ENCODE data around the gene KCNJ10. TPM values are rescaled to one million over a fixed set of nuclear protein-coding genes. Genes with fewer than 3 reads are reported as not detected.

KCNJ10 gene
- total and polyA plus RNA-seq, 2 donors (not counting 3 experiments of a cell fraction or from before 2014, with no cell fraction given) = not detected

DNA sequence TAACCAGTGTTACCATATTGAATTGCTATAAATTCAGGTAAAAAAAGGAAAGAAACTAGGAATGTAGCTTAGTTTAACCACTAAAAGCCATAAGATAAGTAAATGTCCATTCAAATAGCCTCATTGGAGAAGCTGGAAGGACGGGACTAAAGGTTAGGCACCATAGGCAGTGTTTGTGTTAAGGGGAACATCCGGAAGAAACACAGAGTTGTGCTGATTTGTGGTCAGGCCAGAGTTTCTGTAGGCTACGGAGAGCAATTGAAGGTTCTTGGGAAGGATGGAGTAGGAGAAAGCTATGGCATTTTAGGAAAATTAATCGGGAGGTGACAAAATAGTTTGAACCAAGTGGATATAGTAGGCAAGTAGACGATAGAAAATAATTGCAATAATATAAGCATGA is 1.3 kb upstream of the KCNJ10 start:
- TF ChIP-seq EZH2 (IDR thresholded peaks at IDR 0.05; ENCODE audit: borderline replicate concordance, low read depth, low read length, severe bottlenecking) = no peak
- TF ChIP-seq, protein P1, sequence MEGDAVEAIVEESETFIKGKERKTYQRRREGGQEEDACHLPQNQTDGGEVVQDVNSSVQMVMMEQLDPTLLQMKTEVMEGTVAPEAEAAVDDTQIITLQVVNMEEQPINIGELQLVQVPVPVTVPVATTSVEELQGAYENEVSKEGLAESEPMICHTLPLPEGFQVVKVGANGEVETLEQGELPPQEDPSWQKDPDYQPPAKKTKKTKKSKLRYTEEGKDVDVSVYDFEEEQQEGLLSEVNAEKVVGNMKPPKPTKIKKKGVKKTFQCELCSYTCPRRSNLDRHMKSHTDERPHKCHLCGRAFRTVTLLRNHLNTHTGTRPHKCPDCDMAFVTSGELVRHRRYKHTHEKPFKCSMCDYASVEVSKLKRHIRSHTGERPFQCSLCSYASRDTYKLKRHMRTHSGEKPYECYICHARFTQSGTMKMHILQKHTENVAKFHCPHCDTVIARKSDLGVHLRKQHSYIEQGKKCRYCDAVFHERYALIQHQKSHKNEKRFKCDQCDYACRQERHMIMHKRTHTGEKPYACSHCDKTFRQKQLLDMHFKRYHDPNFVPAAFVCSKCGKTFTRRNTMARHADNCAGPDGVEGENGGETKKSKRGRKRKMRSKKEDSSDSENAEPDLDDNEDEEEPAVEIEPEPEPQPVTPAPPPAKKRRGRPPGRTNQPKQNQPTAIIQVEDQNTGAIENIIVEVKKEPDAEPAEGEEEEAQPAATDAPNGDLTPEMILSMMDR (IDR thresholded peaks at IDR 0.05; ENCODE audit: extremely low read depth in 1 of 2, insufficient read depth in 1 of 2, low read depth in 1 of 2, low read length in 2 of 2) = no peak
- no peak for TF ChIP-seq POLR2A (IDR thresholded peaks at IDR 0.05; ENCODE audit: low read depth, low read length)
- no peak for TF ChIP-seq GATA2 (IDR thresholded peaks at IDR 0.05; ENCODE audit: insufficient read depth, insufficient read length, low read depth, low read length)
- TF ChIP-seq JUN (IDR thresholded peaks at IDR 0.05; ENCODE audit: borderline replicate concordance, insufficient read depth, insufficient read length, low read depth) = no peak
- no peak for TF ChIP-seq FOS (IDR thresholded peaks at IDR 0.05; ENCODE audit: borderline replicate concordance, insufficient read depth, low read length)
- TF ChIP-seq POLR2AphosphoS5 (IDR thresholded peaks at IDR 0.05; ENCODE audit: insufficient read depth, low read depth, low read length) = no peak
- TF ChIP-seq MAX (IDR thresholded peaks at IDR 0.05; ENCODE audit: insufficient read depth, insufficient read length) = no peak
- no peak for TF ChIP-seq MYC (IDR thresholded peaks at IDR 0.05; ENCODE audit: low read depth, low read length)
- H4K20me1 ChIP-seq (replicated peaks; ENCODE audit: control insufficient read depth, extremely low read depth, insufficient read depth, low read length) = no peaks in the 10 kb centered on the region
- no peak for DNase-seq (ENCODE audit: low read depth, low spot score)
- no TSS peak for BruUV-seq (replicated peaks)
- H2AFZ ChIP-seq (ENCODE audit: low read depth, low read length) = no peak overlapping the region
- H3K4me2 ChIP-seq (ENCODE audit: insufficient read depth, low read length) = no peak overlapping the region
- ChIA-PET POLR2A (no interaction called here), CTCF (interaction anchor here (1.5 to 2.2 kb wide), 5 partner anchors 12 to 64 kb away, joined by 4 to 9 read pairs (median 5); no protein-coding TSS in a partner anchor)
- dilution Hi-C loops (cut with MboI; ENCODE audit: extremely low pct_ligation_motif_present, low sequenced_read_pairs) (no loop called here), intact Hi-C loops (cut with micrococcal nuclease) (no loop called here)
- no peaks in the 10 kb centered on the region for H3K9me1 ChIP-seq (replicated peaks; ENCODE audit: control insufficient read depth, extremely low read depth, insufficient read depth, low read length)
- FAIRE-seq = no peak
- no peaks in the 10 kb centered on the region for H3K36me3 ChIP-seq (ENCODE audit: control insufficient read depth in 2 of 2, extremely low read depth in 1 of 2, insufficient read depth in 2 of 2, low read length in 2 of 2)
- H3K27ac ChIP-seq (ENCODE audit: insufficient read depth, low read depth, low read length) = no peak overlapping the region
- no peak overlapping the region for H3K9ac ChIP-seq (replicated peaks; ENCODE audit: extremely low read depth, insufficient read depth, low read length)
- H3K9me3 ChIP-seq (replicated peaks; ENCODE audit: control insufficient read depth, insufficient read depth, low read length) = no peaks in the 10 kb centered on the region
- no peaks in the 10 kb centered on the region for H3K79me2 ChIP-seq (ENCODE audit: control insufficient read depth, insufficient read depth, low read length)
- H3K4me1 ChIP-seq (ENCODE audit: control insufficient read depth, extremely low read depth, insufficient read depth, low read length) = peaks cover 7% of the 10 kb centered on the region
- H3K27me3 ChIP-seq (ENCODE audit: control insufficient read depth in 2 of 2, insufficient read depth in 2 of 2, low read length in 2 of 2) = peaks cover 29 to 32% of the 10 kb centered on the region in 2 experiments
- H3K4me3 ChIP-seq (replicated peaks in 1 of 3; ENCODE audit: insufficient read depth in 1 of 3, low read depth in 1 of 3, low read length in 3 of 3) = no peak overlapping the region

All from endothelial cell of umbilical vein (primary cell).